ENCODE data around the gene BET1L.
"Not testable (repeated sequence)": the region's sequence is repeated elsewhere in the genome, so short reads cannot be mapped to it uniquely, and the experiment has no call there.

The BET1L gene

DNA sequence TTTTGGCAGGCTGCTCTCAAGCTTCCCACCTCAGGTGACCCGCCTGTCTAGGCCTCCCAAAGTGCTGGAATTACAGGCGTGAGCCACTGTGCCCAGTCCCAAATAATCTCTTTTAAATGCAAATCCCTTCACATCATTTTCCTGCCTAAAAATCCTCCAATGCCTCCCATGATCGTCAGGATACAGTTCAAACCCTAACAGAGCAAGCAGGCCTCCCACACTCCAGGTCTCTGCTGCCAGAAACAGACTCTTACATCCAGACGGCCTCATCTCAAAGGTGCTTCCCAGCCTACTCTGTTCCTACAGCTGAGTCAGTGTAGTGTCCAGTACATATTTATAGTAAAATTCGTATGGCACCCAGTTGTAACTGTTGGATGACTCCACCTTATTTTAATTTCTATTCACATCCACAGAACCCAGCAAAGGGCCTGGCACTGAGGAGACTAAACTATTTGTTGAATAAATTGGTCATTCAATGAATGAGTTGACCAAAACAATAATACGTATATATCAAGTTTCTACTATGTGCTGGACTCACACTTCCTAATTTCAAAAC, 20.7 kb upstream of the BET1L start:
- no peak for DNase-seq (ENCODE audit: low read depth)

DNA sequence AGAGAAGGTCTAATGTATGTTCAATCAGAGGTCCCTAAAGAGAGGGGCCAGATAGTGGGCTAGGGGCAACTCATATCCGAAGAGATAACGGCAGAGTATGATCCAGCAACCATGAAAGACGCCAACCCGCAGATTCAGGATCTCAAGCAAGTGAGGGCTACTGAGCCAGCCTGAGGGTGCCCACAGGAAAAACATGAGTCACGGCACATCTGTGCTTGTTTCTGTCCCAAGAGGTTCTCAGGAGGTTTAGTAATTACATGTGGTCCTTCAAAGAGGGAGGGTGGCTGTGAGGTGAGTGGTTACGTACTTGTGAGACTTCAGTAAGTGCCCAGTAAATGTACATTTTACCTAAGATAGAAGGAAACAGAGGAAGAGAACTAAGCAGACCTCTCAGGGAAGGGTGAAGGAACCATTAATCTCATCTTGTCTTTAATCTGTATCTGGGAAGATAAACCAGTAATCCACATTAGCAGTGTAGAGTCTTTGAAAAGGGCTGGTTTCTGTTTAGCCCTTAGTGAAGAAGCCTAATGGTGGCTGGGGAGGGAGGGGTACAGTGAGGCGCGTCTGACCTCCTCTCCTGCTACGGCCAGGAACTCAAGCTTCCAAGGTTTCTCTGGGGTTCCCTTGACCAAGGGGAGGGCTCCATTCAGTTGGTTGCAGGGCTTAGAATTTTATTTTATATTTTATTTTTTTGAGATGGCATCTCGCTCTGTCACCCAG, 18.7 kb upstream of the BET1L start:
- no peak for DNase-seq (ENCODE audit: low read depth)

DNA sequence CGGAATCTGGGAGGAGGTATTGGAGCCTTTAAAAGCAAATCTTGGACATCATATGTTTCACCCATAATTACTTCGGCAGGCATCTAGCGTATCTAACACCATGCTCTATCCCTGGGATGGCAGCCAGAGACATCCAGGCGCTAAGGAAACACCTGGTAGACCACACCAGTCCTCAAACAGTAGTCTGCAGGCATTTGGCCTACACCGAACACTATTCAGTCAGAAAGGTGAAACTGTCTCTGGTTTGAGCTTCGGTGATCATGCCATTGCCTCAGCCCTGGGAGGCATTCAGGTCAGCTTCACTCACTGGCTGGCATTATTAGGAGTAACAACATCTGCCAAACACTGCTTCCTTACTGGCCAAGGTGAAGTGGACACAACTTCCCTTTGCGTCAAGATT, 17.2 kb upstream of the BET1L start:
- no peak for DNase-seq (ENCODE audit: low read depth)

DNA sequence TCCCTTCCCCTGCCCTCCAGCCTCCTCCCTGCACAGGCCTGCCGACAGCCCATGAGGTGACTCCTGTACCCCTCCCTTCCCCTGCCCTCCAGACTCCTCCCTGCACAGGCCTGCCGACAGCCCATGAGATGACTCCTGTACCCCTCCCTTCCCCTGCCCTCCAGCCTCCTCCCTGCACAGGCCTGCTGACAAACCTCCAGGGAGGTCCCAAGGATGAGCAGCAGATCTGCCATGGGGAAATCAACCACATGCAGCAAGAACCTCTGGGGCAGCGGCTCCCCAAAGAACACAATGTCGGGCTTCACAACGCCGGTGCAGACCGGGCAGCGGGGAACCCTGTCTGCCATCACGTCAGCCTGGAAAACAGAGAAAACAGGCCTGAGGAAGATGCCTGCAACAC, 16.7 kb upstream of the BET1L start:
- no peak for DNase-seq (ENCODE audit: low read depth)

DNA sequence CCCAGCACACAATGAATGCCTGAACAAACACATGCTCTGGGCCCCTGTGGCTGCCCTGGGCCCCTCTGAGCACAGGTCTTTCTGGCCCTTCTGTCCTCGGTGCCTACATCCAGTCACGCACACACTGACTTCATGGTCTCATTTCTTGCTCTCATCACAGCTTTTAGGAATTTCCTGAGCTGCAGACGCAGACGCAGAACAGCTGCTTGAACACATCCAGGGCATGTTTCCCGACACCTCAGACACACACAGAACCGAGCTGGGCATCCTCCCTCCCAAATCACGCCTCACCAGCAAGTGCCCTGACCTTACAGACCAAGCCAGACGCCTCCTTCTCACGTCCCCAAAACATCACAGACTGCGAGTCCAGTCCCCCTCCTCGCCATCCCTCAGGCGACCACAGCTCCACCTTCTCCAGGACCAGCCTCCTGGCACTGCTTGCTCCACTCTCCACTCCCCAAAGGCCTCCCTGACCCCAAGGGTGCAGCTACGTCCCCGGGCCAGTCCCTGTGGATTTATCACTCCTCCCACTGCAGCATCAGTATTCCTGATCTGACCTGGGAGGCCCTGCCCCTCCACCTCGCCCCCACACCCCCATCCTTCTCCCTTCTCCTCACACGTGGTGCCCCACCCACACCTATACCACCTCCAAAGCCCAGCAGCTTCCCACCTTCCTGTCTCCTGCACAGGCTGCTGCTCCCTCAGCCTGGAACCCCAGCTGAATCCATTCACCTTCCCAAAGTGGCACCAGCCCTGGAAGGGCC, 16.0 kb upstream of the BET1L start:
- no peak for DNase-seq (ENCODE audit: low read depth)

DNA sequence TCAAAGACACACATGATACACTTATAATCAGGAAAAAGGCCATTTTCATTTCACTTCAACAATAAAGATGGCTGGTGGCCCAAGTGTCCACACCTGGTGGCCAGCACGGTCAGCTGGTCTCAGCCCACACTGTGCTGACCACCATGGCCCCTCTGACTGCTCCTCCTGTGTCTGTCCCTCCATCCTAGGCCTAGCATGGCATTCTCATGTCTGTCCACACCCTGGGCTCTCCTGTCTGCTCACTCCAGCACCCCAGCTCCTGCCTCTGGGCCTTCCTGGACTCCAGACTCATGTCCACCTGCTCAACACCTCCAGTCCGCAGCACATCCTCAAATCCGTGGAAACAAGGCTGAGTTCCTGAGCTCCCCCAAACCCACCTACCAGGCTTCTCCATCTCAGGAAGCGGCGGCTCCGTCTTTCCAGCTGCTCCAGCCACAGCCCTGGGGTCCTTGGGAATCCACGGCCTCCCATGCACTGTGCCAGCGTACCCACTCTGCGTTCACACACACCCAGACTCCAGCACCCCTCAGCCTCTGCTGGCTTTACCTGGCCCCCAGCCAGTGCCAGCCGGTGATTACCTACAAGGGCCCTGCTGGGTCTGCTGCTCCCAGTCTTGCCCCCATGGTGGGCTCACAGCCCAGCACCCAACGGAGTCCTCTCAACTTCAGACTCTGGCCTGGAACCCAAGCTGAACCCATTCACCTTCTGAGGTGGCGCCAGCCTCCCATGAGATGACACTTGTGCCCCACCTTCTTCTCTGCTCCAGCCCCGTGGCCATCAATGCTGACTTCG, 15.0 kb upstream of the BET1L start:
- DNase-seq (ENCODE audit: low read depth) = no peak

DNA sequence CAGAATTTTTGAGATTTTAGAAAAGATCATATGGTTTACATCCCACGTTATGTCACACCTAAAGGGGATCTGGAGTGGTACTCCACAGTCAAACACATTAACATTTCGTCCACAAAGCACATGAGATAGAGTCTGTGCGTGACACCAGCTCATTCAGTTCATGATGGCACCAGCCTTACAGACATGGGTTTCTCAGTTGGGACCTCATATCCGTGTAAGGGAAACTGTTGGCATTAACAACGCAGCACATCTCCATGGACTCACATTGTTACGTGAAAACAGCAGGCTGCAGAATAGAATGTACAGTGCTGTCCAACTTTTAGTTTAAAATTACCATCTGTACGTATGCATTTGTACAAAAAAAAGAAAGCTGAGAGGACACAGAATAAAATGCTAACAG, 14.3 kb upstream of the BET1L start:
- no peak for DNase-seq (ENCODE audit: low read depth)

DNA sequence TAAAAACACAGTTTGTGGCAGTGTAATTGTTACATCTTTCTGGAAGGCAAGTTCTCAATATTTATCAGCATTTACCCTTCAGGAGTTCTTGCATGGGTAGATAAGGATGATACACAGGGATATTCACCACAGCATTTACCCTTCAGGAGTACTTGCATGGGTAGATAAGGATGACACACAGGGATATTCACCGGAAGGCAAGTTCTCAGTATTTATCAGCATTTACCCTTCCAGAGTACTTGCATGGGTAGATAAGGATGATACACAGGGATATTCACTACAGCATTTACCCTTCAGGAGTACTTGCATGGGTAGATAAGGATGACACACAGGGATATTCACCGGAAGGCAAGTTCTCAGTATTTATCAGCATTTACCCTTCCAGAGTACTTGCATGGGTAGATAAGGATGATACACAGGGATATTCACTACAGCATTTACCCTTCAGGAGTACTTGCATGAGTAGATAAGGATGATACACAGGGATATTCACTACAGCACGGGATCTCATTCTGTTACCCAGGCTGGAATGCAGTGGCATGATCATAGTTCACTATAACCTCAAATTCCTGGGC, 13.5 kb upstream of the BET1L start:
- DNase-seq (ENCODE audit: low read depth) = not testable (repeated sequence)

DNA sequence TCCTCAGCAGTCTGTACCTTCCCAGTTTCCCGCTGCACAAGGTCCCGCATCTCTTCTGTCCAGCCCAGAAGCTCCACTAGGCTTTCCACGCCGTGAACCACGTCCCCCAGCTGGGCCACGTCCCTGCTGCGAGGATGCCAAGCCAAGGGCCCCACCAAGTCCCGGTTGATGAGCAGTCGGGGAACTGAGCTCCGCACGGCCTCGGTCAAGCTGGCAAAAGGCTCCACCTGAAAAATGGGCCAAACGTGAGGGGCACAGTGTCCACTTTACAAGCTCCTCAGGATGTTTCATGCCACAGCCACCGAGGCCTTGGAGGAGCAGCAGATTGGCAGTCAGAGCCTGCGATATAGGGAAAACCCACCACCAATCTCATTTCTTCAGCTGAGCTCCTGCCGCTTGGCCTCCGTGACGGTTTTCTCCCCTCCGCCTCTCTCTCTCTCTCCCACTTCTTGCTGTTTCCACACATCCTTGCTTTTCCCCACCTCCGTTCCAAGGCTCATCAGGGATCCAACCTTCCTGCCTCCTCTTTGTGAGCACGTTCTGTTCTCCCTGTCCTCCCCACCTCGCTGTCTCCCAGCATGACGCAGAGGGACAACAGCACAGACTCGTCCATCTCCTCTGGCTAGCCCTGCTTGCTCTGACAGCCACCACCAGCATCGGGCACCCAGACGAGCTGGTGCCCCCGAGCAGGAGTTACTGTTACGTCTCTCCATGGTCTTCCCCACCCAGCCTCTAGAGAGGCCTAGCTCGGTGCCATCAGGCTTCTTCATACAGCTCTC, 11.8 kb upstream of the BET1L start:
- no peak for DNase-seq (ENCODE audit: low read depth)

DNA sequence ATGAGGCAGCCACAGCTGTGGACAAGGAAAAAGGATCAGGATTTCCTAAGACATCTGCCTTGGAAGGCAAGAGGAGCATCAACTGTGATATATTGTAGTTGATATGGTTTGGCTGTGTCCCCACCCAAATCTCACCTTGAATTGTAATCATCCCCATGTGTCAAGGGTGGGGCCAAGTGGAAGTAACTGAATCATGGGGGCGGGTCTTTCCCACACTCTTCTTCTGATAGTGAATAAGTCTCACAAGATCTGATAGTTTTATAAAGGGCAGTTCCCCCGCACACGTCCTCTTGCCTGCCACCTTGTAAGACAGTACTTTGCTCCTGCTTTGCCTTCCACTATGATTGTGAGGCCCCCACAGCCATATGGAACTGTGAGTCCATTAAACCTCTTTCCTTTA, 10.5 kb upstream of the BET1L start:
- DNase-seq (ENCODE audit: low read depth) = no peak

DNA sequence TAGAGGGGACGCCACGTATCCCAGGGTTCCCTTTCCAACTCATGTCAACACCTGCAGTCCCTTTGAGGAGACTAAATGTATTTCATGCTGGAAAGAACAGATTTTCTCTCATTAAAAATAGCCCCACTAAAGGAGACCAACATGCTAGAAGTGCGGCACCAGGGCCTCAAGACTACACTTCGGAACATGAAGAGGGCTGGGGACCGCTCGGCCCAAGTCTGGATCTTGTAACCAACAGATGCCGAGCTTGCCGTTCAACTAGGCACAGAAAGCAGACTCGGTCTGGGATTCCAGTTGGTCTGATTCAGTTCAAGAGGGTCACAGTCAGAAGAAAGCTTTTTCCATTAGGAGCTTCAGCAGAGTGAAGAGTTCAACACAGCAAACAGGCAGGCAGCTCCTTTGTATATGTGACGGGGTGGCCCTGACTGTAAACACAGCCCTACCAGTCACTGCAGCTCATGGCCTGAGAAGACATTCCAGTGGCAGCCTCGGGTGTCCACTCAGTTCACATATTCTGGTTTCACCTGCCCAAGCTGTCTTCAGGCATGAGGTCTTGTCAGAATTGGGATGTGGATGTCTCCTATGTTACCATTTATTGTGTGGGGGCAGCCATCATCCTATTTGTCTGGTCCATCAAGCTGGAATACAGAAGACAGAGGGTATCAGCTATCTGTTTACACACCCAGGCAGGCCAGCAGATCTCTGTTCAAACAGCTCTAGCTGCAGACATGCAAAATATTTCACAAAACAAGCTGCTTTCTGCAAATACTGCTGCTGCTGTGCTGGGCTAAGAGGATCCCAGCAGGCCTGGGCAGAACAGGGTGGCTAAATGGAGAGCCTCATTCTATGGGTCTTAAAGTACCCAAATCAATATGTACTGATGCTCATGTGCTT, 9.1 kb upstream of the BET1L start:
- DNase-seq (ENCODE audit: low read depth) = no peak

DNA sequence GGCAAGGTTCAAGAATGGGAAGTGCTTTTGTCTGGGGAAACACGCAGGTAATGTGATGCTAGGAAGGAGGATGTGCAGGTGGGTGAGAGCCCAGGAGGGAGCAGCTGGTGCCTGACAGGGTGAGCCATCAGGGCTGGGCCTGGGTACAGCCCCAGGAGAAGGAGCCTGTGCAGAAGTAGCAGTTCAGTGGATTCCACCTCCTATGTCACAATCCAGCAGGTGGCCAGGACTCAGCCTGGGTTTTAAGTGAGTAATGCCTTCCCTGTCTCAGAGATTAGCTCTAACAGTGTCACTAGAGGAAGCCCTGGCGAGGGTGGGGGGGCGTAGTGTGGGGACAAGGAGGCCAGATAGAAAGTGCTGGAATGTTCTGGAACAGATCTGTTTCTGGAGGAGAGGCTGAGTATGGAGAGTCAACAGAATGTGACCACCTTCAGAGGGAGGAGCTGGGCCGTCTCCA, 8.4 kb upstream of the BET1L start:
- DNase-seq (ENCODE audit: low read depth) = no peak

DNA sequence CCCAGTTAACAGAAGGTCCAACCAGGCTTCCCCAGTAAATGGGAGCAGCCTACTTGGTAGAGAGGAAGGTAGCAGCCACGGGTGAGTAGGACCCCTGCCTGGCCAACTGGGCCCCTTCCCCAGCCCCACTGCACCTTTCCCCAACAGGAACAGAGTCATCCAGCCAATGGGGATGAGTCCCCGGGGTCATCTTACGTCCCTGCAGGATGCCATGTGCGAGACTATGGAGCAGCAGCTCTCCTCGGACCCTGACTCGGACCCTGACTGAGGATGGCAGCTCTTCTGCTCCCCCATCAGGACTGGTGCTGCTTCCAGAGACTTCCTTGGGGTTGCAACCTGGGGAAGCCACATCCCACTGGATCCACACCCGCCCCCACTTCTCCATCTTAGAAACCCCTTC, 6.9 kb upstream of the BET1L start:
- DNase-seq (ENCODE audit: low read depth) = no peak

DNA sequence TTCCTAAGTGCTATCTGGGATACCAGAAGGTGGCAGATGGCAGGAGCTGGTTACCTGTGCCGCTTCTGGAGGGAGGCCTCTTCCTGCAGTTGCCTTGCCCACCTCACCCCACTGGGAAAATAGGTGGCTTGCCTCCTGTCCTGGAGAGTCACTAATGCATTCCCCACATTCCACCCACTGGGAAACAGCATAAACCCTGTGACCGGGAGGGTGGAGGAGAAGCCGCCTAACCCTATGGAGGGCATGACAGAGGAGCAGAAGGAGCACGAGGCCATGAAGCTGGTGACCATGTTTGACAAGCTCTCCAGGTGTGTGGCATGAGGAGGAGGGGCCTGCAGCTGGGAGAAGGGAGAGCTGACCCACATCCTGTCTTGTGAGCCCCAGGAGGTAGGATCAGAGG, 5.9 kb upstream of the BET1L start:
- DNase-seq (ENCODE audit: low read depth) = no peak

DNA sequence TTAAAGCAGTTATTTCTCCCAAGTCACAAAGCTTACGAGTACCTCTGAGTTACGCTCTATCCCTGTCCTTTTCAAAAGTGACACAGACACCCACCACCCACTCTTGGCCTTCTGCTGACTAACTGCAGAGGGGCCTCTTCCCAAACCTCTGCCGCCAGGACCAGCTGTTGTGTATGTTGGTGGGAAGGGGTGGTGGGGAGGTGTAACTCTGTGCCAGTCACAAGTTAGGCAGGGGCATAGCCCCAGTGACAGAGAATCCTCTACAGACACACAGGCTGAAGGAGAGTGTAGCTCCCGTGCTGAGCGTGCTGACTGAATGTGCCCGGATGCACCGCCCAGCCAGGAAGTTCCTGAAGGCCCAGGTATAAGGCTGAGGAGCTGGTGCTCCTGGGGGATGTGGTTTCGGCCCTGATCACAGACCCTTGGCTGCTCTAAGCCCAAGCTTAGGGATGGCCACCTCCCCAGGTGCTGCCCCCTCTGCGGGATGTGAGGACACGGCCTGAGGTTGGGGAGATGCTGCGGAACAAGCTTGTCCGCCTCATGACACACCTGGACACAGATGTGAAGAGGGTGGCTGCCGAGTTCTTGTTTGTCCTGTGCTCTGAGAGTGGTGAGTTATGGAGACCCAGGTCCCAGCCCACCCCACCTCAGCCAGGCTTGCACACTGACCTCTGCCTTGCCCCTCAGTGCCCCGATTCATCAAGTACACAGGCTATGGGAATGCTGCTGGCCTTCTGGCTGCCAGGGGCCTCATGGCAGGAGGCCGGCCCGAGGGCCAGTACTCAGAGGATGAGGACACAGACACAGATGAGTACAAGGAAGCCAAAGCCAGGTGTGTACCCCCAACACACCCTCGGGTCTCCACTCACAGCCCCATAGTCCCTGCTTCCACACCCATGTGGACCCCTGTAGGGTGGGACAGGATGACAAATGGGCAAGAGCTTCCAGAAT, 5.2 kb upstream of the BET1L start:
- DNase-seq (ENCODE audit: low read depth) = no peak

DNA sequence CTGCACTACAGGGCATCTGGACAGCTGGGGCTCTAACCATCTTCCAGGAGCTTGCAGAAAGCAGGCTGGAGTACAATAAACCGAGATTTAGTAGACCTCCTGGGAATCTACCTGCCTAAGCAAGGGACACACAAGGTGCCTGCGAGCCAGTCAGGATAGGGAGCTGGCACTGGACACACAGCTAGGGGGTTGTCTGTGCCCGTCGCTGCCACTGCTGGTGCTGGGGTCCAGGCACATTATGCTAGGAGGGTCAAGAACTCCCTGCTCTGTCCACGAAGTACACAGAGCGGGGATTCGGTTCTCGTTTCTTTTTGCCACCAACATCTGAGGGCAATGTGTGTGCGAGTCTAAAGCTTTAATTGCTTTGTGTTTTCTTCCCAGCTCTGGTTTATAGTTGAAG, 4.5 kb upstream of the BET1L start:
- no peak for DNase-seq (ENCODE audit: low read depth)

DNA sequence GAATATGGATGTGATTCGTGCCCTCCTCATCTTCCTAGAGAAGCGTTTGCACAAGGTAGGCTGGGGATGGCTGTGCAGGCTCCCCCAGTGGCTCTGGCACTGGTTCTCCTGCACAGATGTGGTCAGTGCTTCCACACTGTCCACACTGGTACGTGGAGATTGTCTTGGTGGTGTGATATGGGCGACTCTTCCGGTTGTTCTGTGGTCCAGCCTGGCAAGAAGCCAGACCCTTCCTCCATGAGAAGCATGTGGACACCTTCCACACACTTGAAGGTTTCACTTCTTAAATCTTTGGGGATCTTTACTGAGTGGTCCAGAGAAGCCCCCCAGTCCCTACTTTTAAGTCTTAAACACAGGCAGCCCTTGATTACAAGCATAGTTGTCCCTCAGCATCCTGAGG, 4.1 kb upstream of the BET1L start:
- no peak for DNase-seq (ENCODE audit: low read depth)

DNA sequence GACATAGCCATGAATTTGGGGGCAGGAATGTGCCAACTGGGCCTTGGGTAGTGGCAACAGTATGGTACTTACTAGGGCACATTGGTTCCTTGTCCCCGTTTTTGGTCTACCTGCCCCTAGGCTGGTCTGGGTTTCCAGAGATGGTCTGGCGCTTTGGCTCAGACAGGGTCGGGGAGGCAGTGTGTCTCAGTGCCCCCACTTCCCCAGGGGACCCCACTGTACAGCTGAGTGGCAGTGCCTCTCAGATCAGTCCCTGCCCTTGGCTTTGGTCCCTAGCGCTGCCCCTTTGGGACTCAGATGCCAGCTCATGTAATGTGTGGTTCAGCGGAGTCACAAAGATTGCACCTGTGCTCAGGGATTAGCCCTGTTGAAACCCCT, 3.6 kb upstream of the BET1L start:
- no peak for DNase-seq (ENCODE audit: low read depth)

DNA sequence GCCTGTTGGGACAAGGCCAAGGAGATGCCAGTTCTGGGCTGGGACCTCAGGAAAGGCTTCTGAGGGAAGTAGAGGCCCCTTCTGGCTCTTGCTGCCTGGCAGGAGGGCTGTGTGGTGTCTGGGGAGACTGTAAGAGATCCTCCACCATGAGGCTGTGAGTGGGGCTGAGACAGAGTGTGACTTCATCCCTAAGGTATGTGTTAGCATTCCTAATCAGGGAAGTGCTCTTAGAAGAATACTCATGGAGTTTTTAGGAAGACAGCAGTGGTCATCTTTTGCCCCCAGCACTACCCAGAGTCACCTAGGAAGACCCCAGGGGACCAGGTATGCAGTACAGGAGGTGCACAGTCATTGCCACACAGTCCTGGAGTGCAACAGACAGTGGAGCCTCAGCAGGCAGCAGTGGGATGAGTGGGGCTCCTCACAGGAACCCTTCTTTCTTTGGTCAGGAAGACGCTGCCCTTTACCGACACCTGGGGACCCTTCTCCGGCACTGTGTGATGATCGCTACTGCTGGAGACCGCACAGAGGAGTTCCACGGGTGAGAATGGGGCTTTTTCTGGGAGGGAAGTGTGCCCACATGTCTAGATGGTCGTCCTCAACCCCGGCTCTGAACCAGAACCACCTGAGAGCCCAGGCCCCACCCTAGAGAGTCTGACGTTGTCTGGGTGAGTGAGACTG, 3.1 kb upstream of the BET1L start:
- DNase-seq (ENCODE audit: low read depth) = no peak

All from activated gamma-delta T cell treated with anti-CD3 and anti-CD28 coated beads, Interleukin-2, amount 50 U/mL, for 16 hours (primary cell).